Body of pancreas (tissue), 4 donors: ENCODE measurements around the gene EEF1AKMT3.
"Not testable (repeated sequence)": the region's sequence is repeated elsewhere in the genome, so short reads cannot be mapped to it uniquely, and the experiment has no call there.

ENCODE experiments used
- CTCF ChIP-seq, 7 experiments: fragments of 450-650 bp in 4 of 7; fragments of 200-600 bp in 3 of 7; sonication (generic) in 3 of 7; IDR thresholded peaks; one replicate each; pipeline ENCODE4 v1.5.1; 2016 to 2019; ENCODE audit warnings: antibody characterized with exemption in 7 of 7
- POLR2A ChIP-seq, 3 donors: fragments of 450-650 bp; IDR thresholded peaks; one replicate each; pipeline ENCODE4 v1.6.1; 2016; ENCODE audit warnings: antibody characterized with exemption in 3 of 3, mild to moderate bottlenecking in 2 of 3

GRCh38 chr12:57774634-57775033, 2.2 kb downstream of the EEF1AKMT3 start:
- TF ChIP-seq POLR2A, CTCF (IDR thresholded peaks at IDR 0.05): not testable (repeated sequence)
